Liver (tissue), 9 donors: ENCODE results near the gene CYBB. TPM values are rescaled to one million over a fixed set of nuclear protein-coding genes. Genes with fewer than 3 reads are reported as not detected.

Experiments used
- DNase-seq: peaks from one replicate; pipeline ENCODE4 v3.0.0-alpha.2; 2017; ENCODE audit warnings: low spot score
- H3K27ac ChIP-seq, 2 donors: one replicate each; pipeline ENCODE4 v1.7.0; 2013; ENCODE audit warnings: inconsistent platforms in 2 of 2, low read length in 2 of 2, control low read depth in 1 of 2, low read depth in 1 of 2, mild to moderate bottlenecking in 1 of 2
- H3K27me3 ChIP-seq, 4 donors: one replicate each; pipeline versions ENCODE4 v1.6.1 to v1.7.0; 2013; ENCODE audit warnings: low read length in 3 of 4, inconsistent platforms in 1 of 4, mild to moderate bottlenecking in 1 of 4, moderate library complexity in 1 of 4; ENCODE audit not compliant: control insufficient read depth in 4 of 4, insufficient read depth in 4 of 4
- H3K36me3 ChIP-seq, 4 donors: one replicate each; pipeline versions ENCODE4 v1.6.1 to v1.7.0; 2013; ENCODE audit warnings: low read length in 3 of 4, mild to moderate bottlenecking in 3 of 4, low read depth in 1 of 4, moderate library complexity in 1 of 4; ENCODE audit not compliant: control insufficient read depth in 4 of 4, insufficient read depth in 3 of 4
- H3K4me1 ChIP-seq, 4 donors: one replicate each; pipeline versions ENCODE4 v1.6.1 to v1.7.0; 2013; ENCODE audit warnings: low read length in 3 of 4, mild to moderate bottlenecking in 3 of 4, moderate library complexity in 1 of 4; ENCODE audit not compliant: control insufficient read depth in 4 of 4, insufficient read depth in 4 of 4
- H3K4me3 ChIP-seq, 3 donors: one replicate each; pipeline versions ENCODE4 v1.6.1 to v1.7.0; 2013; ENCODE audit warnings: low read length in 3 of 3, control low read depth in 1 of 3, low read depth in 1 of 3, mild to moderate bottlenecking in 1 of 3
- H3K9ac ChIP-seq, 2 donors: one replicate each; pipeline ENCODE4 v1.7.0; 2013; ENCODE audit warnings: low read length in 2 of 2, mild to moderate bottlenecking in 2 of 2, moderate library complexity in 2 of 2, control low read depth in 1 of 2, low read depth in 1 of 2
- H3K9me3 ChIP-seq, 4 donors: one replicate each; pipeline versions ENCODE4 v1.6.1 to v1.7.0; 2013; ENCODE audit warnings: low read length in 3 of 4; ENCODE audit not compliant: control insufficient read depth in 4 of 4
- EGR1 ChIP-seq, 2 donors: IDR thresholded peaks; 2 replicates each; pipeline ENCODE4 v1.6.1; 2016 to 2018; ENCODE audit warnings: antibody characterized with exemption in 2 of 2, low read depth in 2 of 2
- HNF4A ChIP-seq, 2 donors: conservative IDR thresholded peaks; 2 replicates each; pipeline ENCODE4 v1.6.1; 2016; ENCODE audit warnings: antibody characterized with exemption in 2 of 2, mild to moderate bottlenecking in 2 of 2
- HNF4G ChIP-seq: IDR thresholded peaks from 2 replicates; pipeline ENCODE4 v1.6.1; 2016; ENCODE audit warnings: antibody characterized with exemption
- JUND ChIP-seq, 2 donors: IDR thresholded peaks; 2 replicates each; pipeline ENCODE4 v1.6.1; 2016; ENCODE audit warnings: antibody characterized with exemption in 2 of 2
- RAD21 ChIP-seq, 2 donors: IDR thresholded peaks; 2 replicates each; pipeline ENCODE4 v1.6.1; 2016; ENCODE audit warnings: antibody characterized with exemption in 2 of 2, mild to moderate bottlenecking in 2 of 2
- RXRA ChIP-seq, 2 donors: IDR thresholded peaks; 2 replicates each; pipeline ENCODE4 v1.6.1; 2017 to 2018; ENCODE audit warnings: antibody characterized with exemption in 2 of 2, mild to moderate bottlenecking in 1 of 2
- SP1 ChIP-seq: IDR thresholded peaks from 2 replicates; pipeline ENCODE4 v1.6.1; 2018; ENCODE audit warnings: antibody characterized with exemption, mild to moderate bottlenecking
- TAF1 ChIP-seq: conservative IDR thresholded peaks from 2 replicates; pipeline ENCODE4 v1.6.1; 2016; ENCODE audit warnings: antibody characterized with exemption, mild to moderate bottlenecking
- YY1 ChIP-seq: IDR thresholded peaks from 2 replicates; pipeline ENCODE4 v1.6.1; 2016; ENCODE audit warnings: antibody characterized with exemption, mild to moderate bottlenecking
- WGBS: extraction: QIAGEN DNeasy Blood & Tissue Kit; methylation state at CpG from one replicate; pipeline ENCODE4 v1.1.7; 2013; 5-methylcytosine and 5-hydroxymethylcytosine counted together
- polyA plus RNA-seq, 2 donors: library from polyadenylated mRNA; stranded (reverse) in 1 of 2; unstranded in 1 of 2; fragments of 200-250 nt in 1 of 2; fragments of >200 nt in 1 of 2; fragmentation: Nextera tagmentation in 1 of 2; extraction: Ambion mirVana in 1 of 2; gene quantifications; one replicate each; pipeline versions ENCODE4 v1.2.1 to v1.2.3, GENCODE V29; 2013 to 2015
- total RNA-seq, 2 donors: library from RNA; depleted of rRNA; stranded (reverse); fragments of >200 nt; gene quantifications; one replicate each; pipeline ENCODE4 v1.2.3, GENCODE V29; 2014
- TF ChIP-seq, protein P1 (sequence below): IDR thresholded peaks from 2 replicates; pipeline ENCODE4 v1.6.1; 2016; ENCODE audit warnings: antibody characterized with exemption
- TF ChIP-seq, protein P2 (sequence below): IDR thresholded peaks from 2 replicates; pipeline ENCODE4 v1.6.1; 2016; ENCODE audit warnings: antibody characterized with exemption
- TF ChIP-seq, protein P3 (sequence below): IDR thresholded peaks from 2 replicates; pipeline ENCODE4 v1.6.1; 2016; ENCODE audit warnings: antibody characterized with exemption
- TF ChIP-seq, protein P4 (sequence below): IDR thresholded peaks from 2 replicates; pipeline ENCODE4 v1.6.1; 2016; ENCODE audit warnings: antibody characterized with exemption, mild to moderate bottlenecking
- donor health status: healthy.
- donor health status: healthy.
- donor health status: healthy.
- donor health status: healthy.
- donor health status: healthy.

Gene CYBB
- total and polyA plus RNA-seq, 4 donors = 2.8 to 65.7 (median 14.5) TPM

DNA sequence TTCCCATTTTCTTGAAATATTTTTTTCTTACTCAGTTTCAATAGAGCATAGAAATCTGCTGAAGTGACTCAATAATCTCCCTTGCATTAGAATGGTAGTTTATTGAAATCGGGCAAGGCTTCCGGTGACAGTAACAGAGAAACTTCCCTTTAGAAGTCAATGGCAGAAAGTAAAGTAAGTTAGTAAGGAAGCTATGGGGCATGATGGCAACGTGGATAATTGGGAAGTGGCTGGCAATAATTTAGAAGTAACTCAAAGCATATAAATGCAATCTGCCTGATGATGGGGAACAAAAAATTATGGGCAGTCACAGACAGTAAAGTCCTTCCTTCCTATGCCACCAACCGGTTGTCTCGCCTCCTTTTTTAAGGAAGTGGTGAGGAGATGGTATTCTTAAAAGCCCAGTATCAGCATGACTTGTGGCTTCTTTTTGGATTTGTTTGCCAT lies 7.6 kb downstream of the CYBB start:
- Histone ChIP-seq H3K36me3 (no peaks in the 10 kb centered on the region), H3K4me3 (no peak overlapping the region), H3K9me3 (no peaks in the 10 kb centered on the region), H3K4me1 (peaks cover 0 to 3% (median 0%) of the 10 kb centered on the region in 4 donors), H3K27ac (no peak overlapping the region), H3K9ac (no peak overlapping the region), H3K27me3 (no peaks in the 10 kb centered on the region)
- DNase-seq = no peak
- TF ChIP-seq YY1 (no peak), JUND (IDR thresholded peaks at IDR 0.05) (no peak), RXRA (IDR thresholded peaks at IDR 0.05) (no peak), TAF1 (no peak), RAD21 (IDR thresholded peaks at IDR 0.05) (no peak), HNF4G (no peak), HNF4A (conservative IDR thresholded peaks at IDR 0.05) (no peak)
- TF ChIP-seq, protein P1, sequence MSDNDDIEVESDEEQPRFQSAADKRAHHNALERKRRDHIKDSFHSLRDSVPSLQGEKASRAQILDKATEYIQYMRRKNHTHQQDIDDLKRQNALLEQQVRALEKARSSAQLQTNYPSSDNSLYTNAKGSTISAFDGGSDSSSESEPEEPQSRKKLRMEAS = no peak
- TF ChIP-seq, protein P2, sequence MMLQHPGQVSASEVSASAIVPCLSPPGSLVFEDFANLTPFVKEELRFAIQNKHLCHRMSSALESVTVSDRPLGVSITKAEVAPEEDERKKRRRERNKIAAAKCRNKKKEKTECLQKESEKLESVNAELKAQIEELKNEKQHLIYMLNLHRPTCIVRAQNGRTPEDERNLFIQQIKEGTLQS = no peak
- TF ChIP-seq, protein P3, sequence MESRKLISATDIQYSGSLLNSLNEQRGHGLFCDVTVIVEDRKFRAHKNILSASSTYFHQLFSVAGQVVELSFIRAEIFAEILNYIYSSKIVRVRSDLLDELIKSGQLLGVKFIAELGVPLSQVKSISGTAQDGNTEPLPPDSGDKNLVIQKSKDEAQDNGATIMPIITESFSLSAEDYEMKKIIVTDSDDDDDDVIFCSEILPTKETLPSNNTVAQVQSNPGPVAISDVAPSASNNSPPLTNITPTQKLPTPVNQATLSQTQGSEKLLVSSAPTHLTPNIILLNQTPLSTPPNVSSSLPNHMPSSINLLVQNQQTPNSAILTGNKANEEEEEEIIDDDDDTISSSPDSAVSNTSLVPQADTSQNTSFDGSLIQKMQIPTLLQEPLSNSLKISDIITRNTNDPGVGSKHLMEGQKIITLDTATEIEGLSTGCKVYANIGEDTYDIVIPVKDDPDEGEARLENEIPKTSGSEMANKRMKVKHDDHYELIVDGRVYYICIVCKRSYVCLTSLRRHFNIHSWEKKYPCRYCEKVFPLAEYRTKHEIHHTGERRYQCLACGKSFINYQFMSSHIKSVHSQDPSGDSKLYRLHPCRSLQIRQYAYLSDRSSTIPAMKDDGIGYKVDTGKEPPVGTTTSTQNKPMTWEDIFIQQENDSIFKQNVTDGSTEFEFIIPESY = no peak
- WGBS = 86% methylated on average over 5 of the region's 5 CpGs

DNA sequence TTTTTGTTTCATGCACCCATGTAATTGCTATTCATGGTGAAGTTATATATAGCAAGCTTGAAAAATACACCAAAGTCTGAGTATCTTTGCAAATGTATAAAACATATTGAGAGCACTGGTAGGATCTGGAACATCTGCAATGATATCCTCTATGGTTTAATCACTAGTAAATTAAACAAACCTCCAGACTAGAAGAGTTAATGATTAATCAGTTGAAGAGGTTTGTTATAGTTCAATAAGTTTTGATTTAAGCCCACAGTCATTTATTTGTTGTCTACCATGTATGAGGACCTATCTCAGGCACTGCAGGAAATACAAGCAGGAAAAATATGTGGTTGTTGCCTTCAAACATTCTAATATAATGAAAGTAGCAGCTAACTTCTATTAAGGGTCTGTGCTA lies 16.5 kb downstream of the CYBB start:
- no peak overlapping the region for H3K9ac ChIP-seq
- no peaks in the 10 kb centered on the region for H3K36me3 ChIP-seq
- peaks cover 0 to 10% (median 3%) of the 10 kb centered on the region in 4 donors for H3K4me1 ChIP-seq
- DNase-seq = no peak
- no peaks in the 10 kb centered on the region for H3K27me3 ChIP-seq
- no peak overlapping the region for H3K4me3 ChIP-seq
- no peaks in the 10 kb centered on the region for H3K9me3 ChIP-seq
- H3K27ac ChIP-seq = no peak overlapping the region
- TF ChIP-seq RXRA (IDR thresholded peaks at IDR 0.05) (no peak), SP1 (no peak)

DNA sequence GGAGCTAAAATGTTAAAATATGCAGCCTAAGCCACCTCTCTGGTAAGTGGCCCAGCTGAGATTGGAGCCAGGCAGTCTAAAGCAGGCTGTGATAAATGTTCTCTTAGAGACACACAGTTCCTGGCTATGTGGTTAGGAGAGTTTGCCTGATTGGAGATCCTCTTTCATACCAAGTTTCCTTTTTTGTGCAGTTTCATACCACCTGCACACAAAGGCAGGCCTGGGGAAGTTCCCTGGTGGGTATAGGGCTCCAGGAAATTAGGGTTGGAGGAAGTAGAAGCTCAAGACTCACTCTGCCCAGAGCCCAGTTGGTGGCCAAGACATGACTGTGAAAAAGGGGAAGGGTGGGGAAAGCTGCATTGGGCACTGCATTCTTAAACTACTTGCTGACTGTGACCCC lies 16.9 kb downstream of the CYBB start:
- H3K36me3 ChIP-seq = no peaks in the 10 kb centered on the region
- H3K9ac ChIP-seq = no peak overlapping the region
- TF ChIP-seq, protein P1 = no peak
- TF ChIP-seq YY1 (no peak), JUND (IDR thresholded peaks at IDR 0.05) (no peak), EGR1 (IDR thresholded peaks at IDR 0.05; ENCODE audit: low read depth in 2 of 2) (peak in 1 of 2 donors; percentile 29)
- TF ChIP-seq, protein P4, sequence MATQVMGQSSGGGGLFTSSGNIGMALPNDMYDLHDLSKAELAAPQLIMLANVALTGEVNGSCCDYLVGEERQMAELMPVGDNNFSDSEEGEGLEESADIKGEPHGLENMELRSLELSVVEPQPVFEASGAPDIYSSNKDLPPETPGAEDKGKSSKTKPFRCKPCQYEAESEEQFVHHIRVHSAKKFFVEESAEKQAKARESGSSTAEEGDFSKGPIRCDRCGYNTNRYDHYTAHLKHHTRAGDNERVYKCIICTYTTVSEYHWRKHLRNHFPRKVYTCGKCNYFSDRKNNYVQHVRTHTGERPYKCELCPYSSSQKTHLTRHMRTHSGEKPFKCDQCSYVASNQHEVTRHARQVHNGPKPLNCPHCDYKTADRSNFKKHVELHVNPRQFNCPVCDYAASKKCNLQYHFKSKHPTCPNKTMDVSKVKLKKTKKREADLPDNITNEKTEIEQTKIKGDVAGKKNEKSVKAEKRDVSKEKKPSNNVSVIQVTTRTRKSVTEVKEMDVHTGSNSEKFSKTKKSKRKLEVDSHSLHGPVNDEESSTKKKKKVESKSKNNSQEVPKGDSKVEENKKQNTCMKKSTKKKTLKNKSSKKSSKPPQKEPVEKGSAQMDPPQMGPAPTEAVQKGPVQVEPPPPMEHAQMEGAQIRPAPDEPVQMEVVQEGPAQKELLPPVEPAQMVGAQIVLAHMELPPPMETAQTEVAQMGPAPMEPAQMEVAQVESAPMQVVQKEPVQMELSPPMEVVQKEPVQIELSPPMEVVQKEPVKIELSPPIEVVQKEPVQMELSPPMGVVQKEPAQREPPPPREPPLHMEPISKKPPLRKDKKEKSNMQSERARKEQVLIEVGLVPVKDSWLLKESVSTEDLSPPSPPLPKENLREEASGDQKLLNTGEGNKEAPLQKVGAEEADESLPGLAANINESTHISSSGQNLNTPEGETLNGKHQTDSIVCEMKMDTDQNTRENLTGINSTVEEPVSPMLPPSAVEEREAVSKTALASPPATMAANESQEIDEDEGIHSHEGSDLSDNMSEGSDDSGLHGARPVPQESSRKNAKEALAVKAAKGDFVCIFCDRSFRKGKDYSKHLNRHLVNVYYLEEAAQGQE = no peak
- DNase-seq = no peak
- no peaks in the 10 kb centered on the region for H3K27me3 ChIP-seq
- no peaks in the 10 kb centered on the region for H3K9me3 ChIP-seq
- H3K4me1 ChIP-seq = peaks cover 0 to 10% (median 3%) of the 10 kb centered on the region in 4 donors
- no peak overlapping the region for H3K27ac ChIP-seq
- no peak overlapping the region for H3K4me3 ChIP-seq
